HK-2 (cell line): ENCODE data around the gene PTPRD.
"Not testable (repeated sequence)": the region's sequence is repeated elsewhere in the genome, so short reads cannot be mapped to it uniquely, and the experiment has no call there.

Experiments
- DNase-seq: peaks from one replicate; pipeline ENCODE4 v3.0.0-alpha.2; 2018; ENCODE audit not compliant: unreplicated experiment

The PTPRD gene

GRCh38 chr9:10479172-10479571 lies 133.6 kb downstream of the PTPRD start:
- DNase-seq, result no peak

DNA sequence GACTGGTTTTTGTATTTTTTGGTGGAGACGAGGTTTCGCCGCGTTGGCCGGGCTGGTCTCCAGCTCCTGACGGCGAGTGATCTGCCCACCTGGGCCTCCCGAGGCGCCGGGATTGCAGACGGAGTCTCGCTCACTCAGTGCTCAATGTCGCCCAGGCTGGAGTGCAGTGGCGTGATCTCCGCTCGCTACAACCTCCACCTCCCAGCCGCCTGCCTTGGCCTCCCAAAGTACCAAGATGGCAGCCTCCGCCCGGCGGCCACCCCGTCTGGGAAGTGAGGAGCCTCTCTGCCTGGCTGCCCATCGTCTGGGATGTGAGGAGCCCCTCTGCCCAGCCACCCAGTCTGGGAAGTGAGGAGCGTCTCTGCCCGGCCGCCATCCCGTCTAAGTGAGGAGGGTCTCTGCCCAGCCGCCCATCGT lies 163.6 kb downstream of the PTPRD start:
- not testable (repeated sequence) for DNase-seq

- no peak for DNase-seq
Observed at GRCh38 chr9:10447036-10447435, 165.8 kb downstream of the PTPRD start.

DNA sequence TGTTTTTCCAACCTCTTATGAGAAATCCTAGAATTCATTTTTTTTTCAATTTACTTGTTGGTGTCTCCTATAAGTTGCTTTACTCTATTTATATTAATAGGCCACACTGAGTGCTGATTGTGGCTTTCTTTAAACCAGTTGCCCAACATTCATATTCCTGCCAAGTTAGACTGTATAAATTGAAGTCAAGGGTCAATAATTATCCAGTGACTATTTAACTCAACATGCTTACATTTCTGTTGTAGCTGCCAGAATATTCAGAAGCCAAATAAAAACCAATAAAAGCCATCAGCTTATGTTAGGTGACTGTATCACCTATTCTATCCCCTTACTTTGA lies 169.0 kb downstream of the PTPRD start:
- no peak for DNase-seq

- no peak for DNase-seq
Observed at GRCh38 chr9:10443181-10443867, 169.5 kb downstream of the PTPRD start.

GRCh38 chr9:10438955-10439354 lies 173.8 kb downstream of the PTPRD start:
- no peak for DNase-seq

DNA sequence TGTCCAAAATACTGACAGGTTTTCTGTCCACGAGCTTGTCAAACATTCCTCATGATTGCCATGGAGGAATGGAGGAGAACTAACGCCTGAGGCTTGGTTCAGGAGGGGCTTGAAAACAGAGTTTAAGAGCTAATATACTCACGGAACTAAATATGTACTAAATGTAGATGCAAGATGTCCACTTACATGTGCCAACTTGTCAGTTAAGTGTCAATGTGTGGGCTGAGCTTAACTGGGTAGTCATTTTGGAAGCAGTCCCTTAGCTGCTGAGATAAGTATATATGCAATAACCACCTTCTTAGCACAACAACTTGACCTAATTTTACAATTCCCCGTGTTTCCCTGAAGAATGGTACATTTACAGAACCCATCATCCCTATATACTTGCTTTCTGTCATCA lies 176.0 kb downstream of the PTPRD start:
- no peak for DNase-seq

DNA sequence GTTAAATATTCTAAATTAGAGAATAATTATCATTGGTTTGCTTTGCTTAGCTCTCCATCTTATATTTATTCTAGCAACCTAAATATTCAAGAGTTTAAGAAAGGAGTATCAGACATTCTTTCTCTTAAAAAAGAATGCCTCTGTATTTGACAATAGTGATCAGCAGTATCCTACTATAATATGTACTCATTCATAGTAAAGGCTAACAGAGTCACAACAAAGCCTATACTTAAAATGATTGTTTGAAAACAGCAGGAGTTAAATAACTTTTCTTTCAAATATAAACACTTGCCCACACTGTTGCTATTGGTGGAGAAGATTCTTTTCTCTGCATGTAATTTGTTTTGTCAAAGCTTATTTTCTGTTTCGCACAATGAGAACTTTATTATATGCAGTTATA lies 178.4 kb downstream of the PTPRD start:
- no peak for DNase-seq

DNA sequence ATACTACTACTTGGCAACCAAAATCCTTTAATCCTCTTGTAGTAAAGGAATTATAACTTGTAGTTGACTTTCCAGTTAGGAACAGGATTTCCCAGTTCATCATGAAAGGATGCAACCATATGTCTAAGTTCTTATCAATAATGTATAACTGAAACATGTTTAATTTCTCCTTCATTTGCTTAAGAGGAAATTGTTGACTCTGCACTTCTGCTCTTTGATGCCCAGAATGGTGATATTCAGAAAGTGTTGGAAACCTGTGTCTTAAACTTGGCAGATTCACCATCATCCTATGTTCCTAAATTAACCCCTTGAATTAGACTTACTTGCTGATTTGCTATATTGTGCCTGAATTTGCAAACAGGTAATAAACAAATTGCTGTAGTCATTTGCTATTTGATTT lies 201.5 kb downstream of the PTPRD start:
- no peak for DNase-seq

- DNase-seq, result no peak
Observed at GRCh38 chr9:10403283-10403682, 209.5 kb downstream of the PTPRD start.

GRCh38 chr9:10396615-10397014 lies 216.2 kb downstream of the PTPRD start:
- DNase-seq, result no peak

DNA sequence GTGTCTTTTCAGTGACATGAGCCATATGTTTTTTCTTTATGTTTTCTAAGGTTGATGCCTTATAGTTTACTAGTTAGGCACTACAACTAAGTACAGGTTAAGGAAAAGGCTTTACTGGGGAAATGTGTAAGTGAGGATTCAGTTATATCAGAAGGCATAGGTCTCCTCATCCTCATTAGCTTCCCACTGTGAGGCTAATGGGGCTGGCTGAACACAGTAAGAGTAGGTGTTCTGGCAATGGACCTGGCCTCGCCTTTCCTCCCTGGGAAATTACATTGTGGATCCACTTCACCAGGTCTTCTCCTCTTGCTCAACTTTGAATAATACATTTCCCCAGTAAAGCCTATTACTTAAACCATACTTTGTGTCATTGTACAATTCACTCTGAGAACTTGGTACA lies 225.5 kb downstream of the PTPRD start:
- no peak for DNase-seq

DNA sequence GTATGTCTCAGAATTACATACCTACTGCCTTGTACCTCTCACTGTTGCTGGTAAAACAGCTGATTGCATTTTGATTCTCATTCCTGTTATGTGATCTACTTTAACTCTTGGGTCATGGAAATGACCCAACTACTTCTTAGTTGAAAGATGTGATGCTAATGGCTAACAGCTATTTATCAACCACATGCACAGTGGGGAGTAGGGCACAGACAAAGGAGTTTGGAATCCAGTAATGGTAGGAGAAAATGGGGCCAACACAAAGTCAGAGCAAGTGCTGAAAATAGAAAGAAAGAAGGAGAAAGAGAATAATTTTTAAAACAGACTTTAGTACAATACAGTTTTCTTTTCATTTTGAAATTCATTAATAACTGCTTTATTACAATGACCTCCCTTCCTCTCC lies 241.0 kb downstream of the PTPRD start:
- DNase-seq, result no peak

- DNase-seq, result no peak
Observed at GRCh38 chr9:10366171-10366779, 246.5 kb downstream of the PTPRD start.

- DNase-seq, result no peak
Observed at GRCh38 chr9:10354591-10354990, 258.2 kb downstream of the PTPRD start.

DNA sequence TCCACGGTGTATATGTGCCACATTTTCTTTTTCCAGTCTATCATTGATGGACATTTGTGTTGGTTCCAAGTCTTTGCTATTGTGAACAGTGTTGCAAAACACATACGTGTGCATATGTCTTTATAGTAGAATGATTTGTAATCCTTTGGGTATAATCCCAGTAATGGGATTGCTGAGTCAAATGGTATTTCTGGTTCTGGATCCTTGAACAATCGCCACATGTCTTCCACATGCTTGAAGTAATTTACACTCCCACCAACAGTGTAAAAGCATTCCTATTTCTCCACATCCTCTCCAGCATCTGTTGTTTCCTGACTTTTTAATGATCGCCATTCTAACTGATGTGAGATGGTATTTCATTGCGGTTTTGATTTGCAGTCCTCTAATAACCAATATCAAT lies 267.2 kb downstream of the PTPRD start:
- DNase-seq, result not testable (repeated sequence)

DNA sequence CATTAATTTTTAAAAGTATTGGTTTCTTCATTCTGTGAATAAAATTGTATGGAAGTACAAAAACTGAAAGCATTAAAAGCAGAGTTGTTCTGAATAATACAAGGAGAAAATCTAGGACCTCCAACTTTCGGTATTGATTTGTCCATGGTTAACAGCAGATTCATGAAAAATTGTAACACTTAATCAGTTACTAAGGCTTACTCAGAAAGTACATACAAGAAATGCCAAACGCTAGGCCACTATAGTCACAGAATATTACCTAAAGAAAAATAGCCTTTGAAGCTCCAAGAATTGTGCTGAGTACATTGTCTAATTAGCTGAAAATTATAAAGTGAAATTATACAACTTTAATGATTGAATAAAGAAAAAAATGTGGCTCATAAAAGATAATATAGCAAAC lies 271.7 kb downstream of the PTPRD start:
- DNase-seq, result no peak

- no peak for DNase-seq
Observed at GRCh38 chr9:10339152-10339551, 273.6 kb downstream of the PTPRD start.

DNA sequence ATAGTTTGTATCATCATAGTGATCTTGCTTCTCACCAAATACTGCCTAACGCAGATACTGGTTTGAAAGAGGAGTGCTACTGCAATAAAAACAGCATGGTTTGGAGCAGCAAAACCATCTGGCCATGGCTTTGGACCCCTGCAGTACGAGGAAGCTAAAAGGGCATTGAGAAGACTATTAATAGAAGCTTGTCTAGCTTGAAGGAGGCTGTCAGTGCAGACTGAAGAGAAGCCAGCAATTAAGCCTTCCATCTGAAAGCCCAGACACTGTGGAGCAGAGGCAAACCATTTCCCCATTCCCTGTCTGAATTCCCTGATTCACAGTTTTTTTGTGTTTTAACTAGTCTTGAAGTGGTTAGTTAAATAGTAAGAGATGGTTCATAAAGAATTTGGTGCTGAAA lies 281.6 kb downstream of the PTPRD start:
- DNase-seq, result no peak

DNA sequence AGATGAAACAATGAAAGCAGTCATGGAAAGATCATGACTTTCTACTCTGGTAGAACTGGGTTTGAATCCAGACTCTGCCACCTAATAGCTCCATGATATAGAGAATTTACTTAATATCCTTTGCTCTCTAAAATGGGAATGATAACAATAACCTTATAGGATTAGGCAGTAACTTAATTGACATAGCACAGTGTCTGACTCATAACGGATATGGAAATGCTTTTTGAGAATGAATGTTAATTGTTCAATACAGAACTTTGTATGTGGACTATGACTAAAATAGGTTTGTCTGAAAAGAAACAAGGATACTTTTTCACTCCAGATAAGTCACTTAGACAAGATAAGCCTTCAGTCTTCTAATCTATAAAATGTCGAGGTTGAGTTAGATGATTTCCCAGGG lies 330.7 kb downstream of the PTPRD start:
- DNase-seq, result no peak

DNA sequence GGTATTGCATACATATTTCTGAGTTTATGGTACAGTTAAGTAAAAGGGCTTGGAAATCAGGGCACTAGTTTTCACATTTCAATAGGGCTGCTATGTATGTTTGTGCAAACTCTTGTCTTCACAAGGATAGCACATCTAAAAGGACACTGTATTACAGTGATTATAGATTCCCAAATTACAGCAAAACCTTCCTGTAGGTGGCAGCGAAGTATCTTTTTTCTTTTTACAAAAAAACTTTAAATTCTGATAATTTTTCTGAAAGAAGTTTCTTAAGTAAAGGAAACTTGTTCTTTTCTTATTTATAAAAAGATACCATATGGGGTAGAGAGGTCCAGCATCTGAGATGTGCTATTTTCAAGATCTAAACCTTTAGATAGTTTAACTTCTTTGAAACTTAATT lies 337.8 kb downstream of the PTPRD start:
- DNase-seq, result no peak

- no peak for DNase-seq
Observed at GRCh38 chr9:10274175-10274574, 338.6 kb downstream of the PTPRD start.

- DNase-seq, result no peak
Observed at GRCh38 chr9:10272830-10273229, 340.0 kb downstream of the PTPRD start.
